DOHH2 (cell line): Measurements from ENCODE around the gene TAF1C.

Experiments
- H3F3A ChIP-seq: fragments of 200-600 bp; sonication (generic), shearing (Covaris generic); 2 replicates; pipeline ENCODE4 v1.6.0; 2016; ENCODE audit warnings: antibody characterized with exemption, mild to moderate bottlenecking; ENCODE audit not compliant: control insufficient read depth, insufficient read depth
- H3K27ac ChIP-seq: fragments of 200-600 bp; sonication (generic); 2 replicates; pipeline ENCODE4 v1.5.1; 2014; ENCODE audit warnings: low read depth, mild to moderate bottlenecking, low read length, moderate library complexity
- H3K27me3 ChIP-seq: fragments of 200-600 bp; sonication (generic); 2 replicates; pipeline ENCODE4 v1.6.1; 2014; ENCODE audit warnings: mild to moderate bottlenecking, low read length, mixed read lengths; ENCODE audit not compliant: control insufficient read depth
- H3K36me3 ChIP-seq: fragments of 200-600 bp; sonication (generic); 2 replicates; pipeline ENCODE4 v1.6.1; 2014; ENCODE audit warnings: mild to moderate bottlenecking, low read length, moderate library complexity, mixed read lengths; ENCODE audit not compliant: control insufficient read depth
- H3K4me1 ChIP-seq: fragments of 200-600 bp; sonication (generic); 2 replicates; pipeline ENCODE4 v1.6.1; 2014; ENCODE audit warnings: mild to moderate bottlenecking, low read length, mixed read lengths; ENCODE audit not compliant: control insufficient read depth
- H3K4me2 ChIP-seq: fragments of 200-600 bp; sonication (generic); 2 replicates; pipeline ENCODE4 v1.6.0; 2014; ENCODE audit warnings: mild to moderate bottlenecking, low read length, moderate library complexity
- H3K4me3 ChIP-seq: fragments of 200-600 bp; sonication (generic); 2 replicates; pipeline ENCODE4 v1.5.1; 2014; ENCODE audit warnings: mild to moderate bottlenecking, low read length, mixed read lengths
- H3K79me2 ChIP-seq: fragments of 200-600 bp; sonication (generic); 2 replicates; pipeline ENCODE4 v1.6.1; 2014; ENCODE audit warnings: mild to moderate bottlenecking, low read length, mixed read lengths; ENCODE audit not compliant: control insufficient read depth
- H3K9me2 ChIP-seq: fragments of 200-600 bp; sonication (generic); replicated peaks from 2 replicates; pipeline ENCODE4 v1.6.1; 2014; ENCODE audit warnings: mild to moderate bottlenecking, low read length, mixed read lengths; ENCODE audit not compliant: control insufficient read depth
- H3K9me3 ChIP-seq: fragments of 200-600 bp; sonication (generic); 2 replicates; pipeline ENCODE4 v1.6.1; 2014; ENCODE audit warnings: antibody characterized with exemption, low read length, mixed read lengths; ENCODE audit not compliant: control insufficient read depth, insufficient read depth
- H4K20me1 ChIP-seq: fragments of 200-600 bp; sonication (generic); 2 replicates; pipeline ENCODE4 v1.6.0; 2014; ENCODE audit warnings: low read depth, mild to moderate bottlenecking, antibody characterized with exemption, low read length, moderate library complexity; ENCODE audit not compliant: control insufficient read depth, insufficient read depth
- EZH2phosphoT487 ChIP-seq: fragments of 200-600 bp; sonication (generic); IDR thresholded peaks from 2 replicates; pipeline ENCODE4 v1.6.1; 2017; ENCODE audit warnings: borderline replicate concordance, mild to moderate bottlenecking, antibody characterized with exemption, low read length, moderate library complexity, mixed read lengths
- TF ChIP-seq, protein P1 (sequence below): fragments of 200-600 bp; sonication (generic); IDR thresholded peaks from one replicate; pipeline ENCODE4 v1.5.1; 2014; ENCODE audit warnings: antibody characterized with exemption, mild to moderate bottlenecking, low read depth, low read length; ENCODE audit not compliant: poor library complexity, severe bottlenecking

Gene TAF1C

DNA sequence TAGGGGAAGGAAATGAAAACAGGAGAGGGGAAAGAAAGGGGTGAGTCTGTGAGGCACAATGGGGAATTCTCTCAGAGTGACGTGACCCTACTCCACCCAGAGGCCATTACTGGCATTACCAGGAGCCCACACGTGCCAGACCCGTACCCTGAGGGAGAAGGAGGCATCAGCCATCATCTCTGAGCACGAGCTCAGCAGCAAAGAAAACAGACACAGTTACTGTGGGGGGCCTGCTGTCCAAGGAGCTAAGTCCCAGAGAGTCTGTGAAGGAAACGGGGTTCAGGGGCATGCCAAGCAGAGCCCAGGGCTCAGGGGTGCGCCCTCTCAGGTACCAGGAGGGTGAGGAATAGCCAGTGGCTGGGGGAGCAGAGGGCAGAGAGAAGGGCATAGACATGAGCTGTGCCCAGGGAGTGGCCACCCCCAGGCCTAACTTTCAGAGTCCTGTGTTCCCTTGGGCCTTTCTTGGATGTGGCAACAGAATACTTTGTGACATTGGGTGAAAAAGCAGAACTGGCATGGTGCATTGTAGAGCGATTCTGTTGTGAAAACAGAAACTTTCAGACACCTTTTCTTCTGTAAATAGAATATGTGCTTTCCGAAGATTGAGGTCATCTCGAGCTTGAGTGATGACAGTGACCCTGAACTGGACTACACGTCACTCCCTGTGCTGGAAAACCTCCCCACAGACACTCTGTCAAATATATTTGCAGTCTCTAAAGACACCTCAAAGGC, 11.3 kb downstream of the TAF1C start:
- Histone ChIP-seq H3K27me3 (no peaks in the 10 kb centered on the region), H3K9me2 (no peaks in the 10 kb centered on the region), H3K9me3 (no peaks in the 10 kb centered on the region), H3K36me3 (peaks cover 23% of the 10 kb centered on the region), H4K20me1 (no peaks in the 10 kb centered on the region), H3F3A (no peaks in the 10 kb centered on the region), H3K4me3 (no peak overlapping the region), H3K27ac (no peak overlapping the region), H3K4me2 (no peak overlapping the region), H3K4me1 (no peaks in the 10 kb centered on the region), H3K79me2 (no peaks in the 10 kb centered on the region)
- no peak for TF ChIP-seq EZH2phosphoT487
- TF ChIP-seq, protein P1, sequence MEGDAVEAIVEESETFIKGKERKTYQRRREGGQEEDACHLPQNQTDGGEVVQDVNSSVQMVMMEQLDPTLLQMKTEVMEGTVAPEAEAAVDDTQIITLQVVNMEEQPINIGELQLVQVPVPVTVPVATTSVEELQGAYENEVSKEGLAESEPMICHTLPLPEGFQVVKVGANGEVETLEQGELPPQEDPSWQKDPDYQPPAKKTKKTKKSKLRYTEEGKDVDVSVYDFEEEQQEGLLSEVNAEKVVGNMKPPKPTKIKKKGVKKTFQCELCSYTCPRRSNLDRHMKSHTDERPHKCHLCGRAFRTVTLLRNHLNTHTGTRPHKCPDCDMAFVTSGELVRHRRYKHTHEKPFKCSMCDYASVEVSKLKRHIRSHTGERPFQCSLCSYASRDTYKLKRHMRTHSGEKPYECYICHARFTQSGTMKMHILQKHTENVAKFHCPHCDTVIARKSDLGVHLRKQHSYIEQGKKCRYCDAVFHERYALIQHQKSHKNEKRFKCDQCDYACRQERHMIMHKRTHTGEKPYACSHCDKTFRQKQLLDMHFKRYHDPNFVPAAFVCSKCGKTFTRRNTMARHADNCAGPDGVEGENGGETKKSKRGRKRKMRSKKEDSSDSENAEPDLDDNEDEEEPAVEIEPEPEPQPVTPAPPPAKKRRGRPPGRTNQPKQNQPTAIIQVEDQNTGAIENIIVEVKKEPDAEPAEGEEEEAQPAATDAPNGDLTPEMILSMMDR: peak; percentile 59

DNA sequence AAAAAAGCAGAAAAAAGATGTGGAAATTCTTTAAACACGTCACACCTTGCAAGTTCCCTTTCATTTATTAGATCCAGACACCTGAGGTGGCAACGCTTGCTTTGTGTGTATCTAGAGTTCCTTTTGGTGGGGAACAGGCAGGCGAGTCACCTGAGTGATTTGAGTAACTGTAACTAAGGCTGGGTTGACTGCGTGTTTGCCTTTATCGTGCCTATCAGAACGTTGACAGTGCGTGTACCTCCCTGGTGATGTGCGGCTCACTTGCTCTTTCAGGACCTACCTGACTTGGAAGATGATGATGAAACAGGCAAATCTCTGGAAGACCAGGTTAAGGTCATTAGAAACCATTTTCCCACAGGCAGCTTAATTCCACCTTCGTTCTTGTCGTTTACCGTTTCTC, 12.5 kb downstream of the TAF1C start:
- Histone ChIP-seq H3K9me2 (no peaks in the 10 kb centered on the region), H3K27me3 (no peaks in the 10 kb centered on the region), H3K4me2 (no peak overlapping the region), H3K4me1 (no peaks in the 10 kb centered on the region), H3F3A (no peaks in the 10 kb centered on the region), H4K20me1 (no peaks in the 10 kb centered on the region), H3K4me3 (no peak overlapping the region), H3K79me2 (no peaks in the 10 kb centered on the region), H3K36me3 (peaks cover 14% of the 10 kb centered on the region; the same call in 1 of the 2 replicates), H3K9me3 (no peaks in the 10 kb centered on the region), H3K27ac (no peak overlapping the region)
- no peak for TF ChIP-seq EZH2phosphoT487
- TF ChIP-seq, protein P1: no peak

DNA sequence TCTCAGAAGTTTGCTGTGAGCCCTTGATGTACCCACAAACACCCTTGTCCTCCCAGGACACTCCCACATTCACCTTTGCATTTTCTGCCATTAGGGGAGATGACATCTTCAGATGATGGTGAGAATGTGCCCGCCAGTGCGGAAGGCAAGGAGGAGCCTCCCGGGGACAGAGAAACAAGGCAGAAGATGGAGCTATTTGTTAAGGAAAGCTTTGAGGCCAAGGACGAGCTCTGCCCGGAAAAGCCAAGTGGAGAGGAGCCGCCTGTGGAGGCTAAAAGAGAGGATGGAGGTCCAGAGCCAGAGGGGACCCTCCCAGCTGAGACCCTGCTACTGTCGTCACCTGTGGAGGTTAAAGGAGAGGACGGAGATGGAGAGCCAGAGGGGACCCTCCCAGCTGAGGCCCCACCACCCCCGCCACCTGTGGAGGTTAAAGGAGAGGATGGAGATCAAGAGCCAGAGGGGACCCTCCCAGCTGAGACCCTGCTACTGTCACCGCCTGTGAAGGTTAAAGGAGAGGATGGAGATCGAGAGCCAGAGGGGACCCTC, 17.0 kb downstream of the TAF1C start:
- H3K4me3 ChIP-seq: no peak overlapping the region
- no peak for TF ChIP-seq EZH2phosphoT487
- TF ChIP-seq, protein P1: no peak
- no peak overlapping the region for H3K27ac ChIP-seq
- no peak overlapping the region for H3K4me2 ChIP-seq
- H4K20me1 ChIP-seq: no peaks in the 10 kb centered on the region
- H3K4me1 ChIP-seq: 0 out of 2 replicates have a peak, but pooled peaks cover 2% of the 10 kb centered on the region
- no peaks in the 10 kb centered on the region for H3K36me3 ChIP-seq
- H3K9me2 ChIP-seq: no peaks in the 10 kb centered on the region
- no peaks in the 10 kb centered on the region for H3K79me2 ChIP-seq
- H3K9me3 ChIP-seq: no peaks in the 10 kb centered on the region
- H3F3A ChIP-seq: no peaks in the 10 kb centered on the region
- H3K27me3 ChIP-seq: no peaks in the 10 kb centered on the region
